BLaER1 treated with 17β-estradiol and CSF1 and Interleukin-3, amounts not matched to agents 10 nM and 100 nM (cell line): ENCODE data around the gene NKAIN4.

ENCODE experiments used
- H3K27ac ChIP-seq, 11 experiments: shearing (Covaris generic); formaldehyde crosslinking; 2 replicates each; pipeline ENCODE4 v1.8.1; 2022
- H3K27me3 ChIP-seq, 11 experiments: shearing (Covaris generic); formaldehyde crosslinking; 2 replicates each; pipeline ENCODE4 v1.8.1; 2022
- H3K36me3 ChIP-seq, 11 experiments: shearing (Covaris generic); formaldehyde crosslinking; 2 replicates each; pipeline ENCODE4 v1.8.1; 2022
- H3K4me1 ChIP-seq, 10 experiments: shearing (Covaris generic); formaldehyde crosslinking; 2 replicates each; pipeline ENCODE4 v1.8.1; 2022
- H3K4me2 ChIP-seq, 11 experiments: shearing (Covaris generic); formaldehyde crosslinking; 2 replicates each; pipeline ENCODE4 v1.8.1; 2022
- H3K4me3 ChIP-seq, 10 experiments: shearing (Covaris generic); formaldehyde crosslinking; 2 replicates each; pipeline ENCODE4 v1.8.1; 2022
- H3K9ac ChIP-seq, 11 experiments: shearing (Covaris generic); formaldehyde crosslinking; 2 replicates each; pipeline ENCODE4 v1.8.1; 2022
- H3K9me3 ChIP-seq, 11 experiments: shearing (Covaris generic); formaldehyde crosslinking; replicated peaks in 1 of 11; 2 replicates each; pipeline ENCODE4 v1.8.1; 2022
- H4K20me1 ChIP-seq, 11 experiments: shearing (Covaris generic); formaldehyde crosslinking; 2 replicates each; pipeline ENCODE4 v1.8.1; 2022
- Cebpa-rat ChIP-seq, 11 experiments: shearing (Covaris generic); IDR thresholded peaks; 2 replicates each; pipeline ENCODE4 v1.8.1; 2022

NKAIN4 gene

DNA sequence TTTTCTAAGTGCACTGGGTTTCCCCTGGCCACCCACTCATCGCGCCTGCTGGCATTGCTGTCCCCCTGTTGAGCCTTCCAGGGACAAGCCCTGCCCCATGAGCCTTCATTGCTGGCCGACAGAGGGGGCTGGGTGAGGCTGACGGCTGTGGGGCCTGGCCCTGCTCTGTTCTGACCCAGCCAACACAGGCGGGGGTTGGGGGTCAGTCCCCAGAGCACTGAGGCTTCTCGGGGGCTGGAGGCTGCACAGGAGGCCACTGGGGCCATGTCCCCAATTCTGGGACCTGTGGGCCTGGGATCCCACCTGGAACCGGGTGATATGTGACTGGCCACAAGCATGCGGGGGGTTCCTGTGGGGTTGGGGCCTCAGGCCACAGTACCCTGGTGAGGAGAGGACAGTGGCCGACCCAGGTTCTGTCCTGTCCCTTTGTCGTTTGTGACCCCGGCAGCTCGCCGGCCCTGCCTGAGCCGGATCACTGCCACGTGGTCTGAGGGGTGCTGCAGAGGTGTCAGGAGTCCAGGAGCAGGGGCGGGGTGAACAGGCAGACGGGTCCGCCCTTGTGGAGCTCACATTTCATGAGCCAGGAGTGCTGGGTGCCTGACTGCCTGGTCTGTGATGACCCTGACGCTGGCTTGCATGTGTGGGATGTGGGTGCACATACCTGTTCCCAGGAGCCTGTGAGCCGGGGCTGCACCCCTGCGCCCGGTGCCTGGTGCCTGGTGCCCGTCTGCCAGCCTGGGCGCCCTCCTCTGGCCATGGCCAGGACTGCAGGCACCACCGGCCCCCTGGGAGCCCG lies 36.6 kb upstream of the NKAIN4 start:
- Histone ChIP-seq H4K20me1 (peaks cover 28 to 85% (median 49%) of the 10 kb centered on the region in 11 experiments; a peak in 21 of 22 replicates), H3K9ac (no peak overlapping the region), H3K4me1 (peaks cover 0 to 87% (median 69%) of the 10 kb centered on the region in 10 experiments; a peak in 18 of 20 replicates), H3K36me3 (peaks cover 21 to 42% (median 36%) of the 10 kb centered on the region in 11 experiments; a peak in 21 of 22 replicates), H3K9me3 (no peaks in the 10 kb centered on the region), H3K4me3 (no peak overlapping the region), H3K27ac (no peak overlapping the region), H3K4me2 (peak overlapping the region in 8 of 11 experiments; percentile 5 to 53 (median 30); a peak in 11 of 22 replicates), H3K27me3 (peaks cover 15 to 18% (median 17%) of the 10 kb centered on the region in 11 experiments)
- no peak for TF ChIP-seq Cebpa-rat (IDR thresholded peaks at IDR 0.05)

GRCh38 chr20:63290136-63290676 lies 35.9 kb upstream of the NKAIN4 start:
- Histone ChIP-seq H4K20me1 (peaks cover 28 to 85% (median 53%) of the 10 kb centered on the region in 11 experiments; a peak in 21 of 22 replicates), H3K4me2 (peak overlapping the region in 3 of 11 experiments; percentile 30 to 53 (median 38); a peak in 4 of 22 replicates), H3K4me3 (no peak overlapping the region), H3K27ac (no peak overlapping the region), H3K9ac (0 out of 22 replicates have a peak overlapping the region, but pooled peaks of 1 of the 11 experiments have one; percentile 29), H3K4me1 (peaks cover 6 to 87% (median 69%) of the 10 kb centered on the region in 10 experiments), H3K27me3 (peaks cover 8 to 12% (median 11%) of the 10 kb centered on the region in 11 experiments), H3K36me3 (peaks cover 21 to 48% (median 42%) of the 10 kb centered on the region in 11 experiments; a peak in 21 of 22 replicates), H3K9me3 (no peaks in the 10 kb centered on the region)
- no peak for TF ChIP-seq Cebpa-rat (IDR thresholded peaks at IDR 0.05)

- Histone ChIP-seq H3K27me3 (peaks cover 1 to 5% (median 4%) of the 10 kb centered on the region in 11 experiments; a peak in 19 of 22 replicates), H3K4me3 (no peak overlapping the region), H4K20me1 (peaks cover 28 to 85% (median 53%) of the 10 kb centered on the region in 11 experiments; a peak in 21 of 22 replicates), H3K9ac (0 out of 22 replicates have a peak overlapping the region, but pooled peaks of 1 of the 11 experiments have one; percentile 29), H3K9me3 (no peaks in the 10 kb centered on the region), H3K4me2 (peak overlapping the region in 4 of 11 experiments; percentile 37 to 53 (median 50); a peak in 5 of 22 replicates), H3K4me1 (peaks cover 13 to 89% (median 74%) of the 10 kb centered on the region in 10 experiments), H3K36me3 (peaks cover 21 to 48% (median 42%) of the 10 kb centered on the region in 11 experiments; a peak in 21 of 22 replicates), H3K27ac (no peak overlapping the region)
- TF ChIP-seq Cebpa-rat (IDR thresholded peaks at IDR 0.05), result no peak
These were observed 35.3 kb upstream of the NKAIN4 start for GRCh38 chr20:63289311-63290135.

DNA sequence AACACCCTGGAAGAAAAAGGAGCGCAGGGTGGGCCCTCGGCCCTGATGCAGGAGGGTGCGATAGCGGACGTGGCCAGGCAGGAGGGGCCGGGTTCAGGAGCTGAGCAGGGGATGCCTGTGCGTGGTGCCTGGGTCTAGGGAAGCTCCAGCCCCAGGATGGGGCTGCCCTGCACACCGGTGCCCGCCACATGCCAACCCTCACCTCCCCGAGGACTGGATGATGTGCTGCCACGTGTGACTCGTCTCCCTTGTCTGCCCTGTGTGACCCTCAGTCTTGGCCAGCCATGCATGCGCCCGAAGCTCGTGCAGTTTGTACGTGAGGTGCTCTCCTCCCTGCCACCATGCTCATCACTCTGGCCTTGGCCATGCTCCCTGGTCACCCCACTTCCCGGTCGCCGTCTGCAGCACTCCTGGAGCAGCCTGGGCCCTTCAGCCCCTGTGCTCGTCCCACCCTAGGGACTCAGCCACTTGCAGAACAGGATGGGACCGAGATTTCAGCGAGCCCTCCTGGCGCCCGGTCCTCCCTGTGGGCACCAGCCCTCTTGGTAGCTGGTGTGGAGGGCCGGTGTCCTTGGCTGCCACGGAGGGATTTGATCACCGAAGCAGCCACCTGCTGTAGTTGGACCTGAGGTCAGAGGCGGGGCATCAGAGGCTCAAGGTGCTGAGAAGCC lies 34.5 kb upstream of the NKAIN4 start:
- peaks cover 21 to 48% (median 42%) of the 10 kb centered on the region in 11 experiments; a peak in 21 of 22 replicates for H3K36me3 ChIP-seq

GRCh38 chr20:63287697-63288580 lies 33.7 kb upstream of the NKAIN4 start:
- Histone ChIP-seq H4K20me1 (peaks cover 34 to 97% (median 67%) of the 10 kb centered on the region in 11 experiments; a peak in 21 of 22 replicates), H3K4me2 (peak overlapping the region in 6 of 11 experiments; percentile 1 to 54 (median 42); a peak in 7 of 22 replicates), H3K9ac (peak overlapping the region in 1 of 11 experiments; percentile 35; a peak in 1 of 22 replicates), H3K36me3 (peaks cover 24 to 56% (median 47%) of the 10 kb centered on the region in 11 experiments; a peak in 21 of 22 replicates), H3K4me1 (peaks cover 29 to 99% (median 85%) of the 10 kb centered on the region in 10 experiments), H3K4me3 (no peak overlapping the region), H3K27ac (no peak overlapping the region), H3K9me3 (no peaks in the 10 kb centered on the region), H3K27me3 (no peaks in the 10 kb centered on the region)
- no peak for TF ChIP-seq Cebpa-rat (IDR thresholded peaks at IDR 0.05)

More for the DNA sequence above, 34.5 kb upstream of the NKAIN4 start:
- no peaks in the 10 kb centered on the region for H3K9me3 ChIP-seq
- peaks cover 21 to 97% (median 82%) of the 10 kb centered on the region in 10 experiments for H3K4me1 ChIP-seq
- no peak for TF ChIP-seq Cebpa-rat (IDR thresholded peaks at IDR 0.05)
- H3K27ac ChIP-seq, result no peak overlapping the region
- H3K9ac ChIP-seq, result 0 out of 22 replicates have a peak overlapping the region, but pooled peaks of 1 of the 11 experiments have one; percentile 35
- H3K4me2 ChIP-seq, result peak overlapping the region in 6 of 11 experiments; percentile 1 to 53 (median 42); a peak in 8 of 22 replicates
- no peak overlapping the region for H3K4me3 ChIP-seq
- H3K27me3 ChIP-seq, result no peaks in the 10 kb centered on the region
- peaks cover 28 to 89% (median 59%) of the 10 kb centered on the region in 11 experiments; a peak in 21 of 22 replicates for H4K20me1 ChIP-seq

- peak overlapping the region in 6 of 11 experiments; percentile 2 to 59 (median 48); a peak in 10 of 22 replicates for H3K4me2 ChIP-seq
- peak overlapping the region in 1 of 11 experiments; percentile 22; a peak in 1 of 22 replicates for H3K27ac ChIP-seq
- no peaks in the 10 kb centered on the region for H3K27me3 ChIP-seq
- peaks cover 43 to 100% (median 76%) of the 10 kb centered on the region in 11 experiments; a peak in 21 of 22 replicates for H4K20me1 ChIP-seq
- H3K9me3 ChIP-seq, result no peaks in the 10 kb centered on the region
- peak overlapping the region in 6 of 11 experiments; percentile 9 to 57 (median 28); a peak in 5 of 22 replicates for H3K9ac ChIP-seq
- peaks cover 29 to 65% (median 55%) of the 10 kb centered on the region in 11 experiments; a peak in 21 of 22 replicates for H3K36me3 ChIP-seq
- H3K4me3 ChIP-seq, result no peak overlapping the region
- no peak for TF ChIP-seq Cebpa-rat (IDR thresholded peaks at IDR 0.05)
- H3K4me1 ChIP-seq, result peaks cover 36 to 99% (median 85%) of the 10 kb centered on the region in 10 experiments
These were observed 32.8 kb upstream of the NKAIN4 start for GRCh38 chr20:63286781-63287696.
